H1 (cell line): ENCODE measurements around the gene CLEC16A. TPM values are rescaled to one million over a fixed set of nuclear protein-coding genes. Genes with fewer than 3 reads are reported as not detected.

ENCODE experiments used
- ASH2L ChIP-seq: fragments of 200-600, 300-600 bp; sonication (generic); IDR thresholded peaks from one replicate; pipeline ENCODE4 v1.7.1; 2017; ENCODE audit warnings: low read length
- CHD7 ChIP-seq: fragments of 300-600 bp; sonication (generic); IDR thresholded peaks from 2 replicates; pipeline ENCODE4 v1.7.1; 2012; ENCODE audit warnings: low read length, moderate library complexity, mild to moderate bottlenecking, inconsistent platforms; ENCODE audit not compliant: insufficient replicate concordance
- polyA plus RNA-seq, 7 experiments: library from polyadenylated mRNA; depleted of rRNA in 3 of 7; stranded (reverse) in 5 of 7; unstranded in 2 of 7; fragments of >200 nt in 5 of 7; fragments of 200-250 nt in 2 of 7; gene quantifications; 1 replicate in 5 of 7; 2 replicates in 1 of 7; 4 replicates in 1 of 7; pipeline versions ENCODE4 v1.2.1 to v1.2.3, GENCODE V29; 2011 to 2013; ENCODE audit warnings: missing spikeins in 2 of 7, mixed read lengths in 2 of 7
- total RNA-seq: library from RNA; stranded (reverse); fragmentation: NEBNext Ultra II Directional; extraction: Animal tissue kit (Norgen Biotek cat#: 25700); gene quantifications from 2 replicates; pipeline ENCODE4 v1.2.1, GENCODE V29; 2021

CLEC16A gene
- total and polyA plus RNA-seq, 2 of the 8 experiments (the other 6 are each of a cell fraction or from before 2014, with no cell fraction given): 7.6 to 19.3 TPM

GRCh38 chr16:11064202-11064540 is 119.8 kb downstream of the CLEC16A start (continued):
- no peak for TF ChIP-seq CHD7
- TF ChIP-seq ASH2L: no peak
